ENCODE results near the gene CLCNKA. TPM values are rescaled to one million over a fixed set of nuclear protein-coding genes. Genes with fewer than 3 reads are reported as not detected.

CLCNKA gene
- total RNA-seq, 1 donor = not detected

GRCh38 chr1:16077406-16078245 lies 55.8 kb downstream of the CLCNKA start:
- no peak overlapping the region for H3K4me3 ChIP-seq (ENCODE audit: low read length)
- no peaks in the 10 kb centered on the region for H3K9me3 ChIP-seq (ENCODE audit: low read depth, low read length)
- peaks cover 4% of the 10 kb centered on the region for H3K4me1 ChIP-seq (ENCODE audit: insufficient read depth, low read length)
- H3K27me3 ChIP-seq (ENCODE audit: insufficient read depth, low read length) = peaks cover 13% of the 10 kb centered on the region

GRCh38 chr1:16078925-16079656 lies 57.3 kb downstream of the CLCNKA start:
- Histone ChIP-seq H3K4me3 (ENCODE audit: low read length) (no peak overlapping the region), H3K27me3 (ENCODE audit: insufficient read depth, low read length) (peaks cover 5% of the 10 kb centered on the region), H3K9me3 (ENCODE audit: low read depth, low read length) (no peaks in the 10 kb centered on the region), H3K4me1 (ENCODE audit: insufficient read depth, low read length) (peaks cover 4% of the 10 kb centered on the region)

DNA sequence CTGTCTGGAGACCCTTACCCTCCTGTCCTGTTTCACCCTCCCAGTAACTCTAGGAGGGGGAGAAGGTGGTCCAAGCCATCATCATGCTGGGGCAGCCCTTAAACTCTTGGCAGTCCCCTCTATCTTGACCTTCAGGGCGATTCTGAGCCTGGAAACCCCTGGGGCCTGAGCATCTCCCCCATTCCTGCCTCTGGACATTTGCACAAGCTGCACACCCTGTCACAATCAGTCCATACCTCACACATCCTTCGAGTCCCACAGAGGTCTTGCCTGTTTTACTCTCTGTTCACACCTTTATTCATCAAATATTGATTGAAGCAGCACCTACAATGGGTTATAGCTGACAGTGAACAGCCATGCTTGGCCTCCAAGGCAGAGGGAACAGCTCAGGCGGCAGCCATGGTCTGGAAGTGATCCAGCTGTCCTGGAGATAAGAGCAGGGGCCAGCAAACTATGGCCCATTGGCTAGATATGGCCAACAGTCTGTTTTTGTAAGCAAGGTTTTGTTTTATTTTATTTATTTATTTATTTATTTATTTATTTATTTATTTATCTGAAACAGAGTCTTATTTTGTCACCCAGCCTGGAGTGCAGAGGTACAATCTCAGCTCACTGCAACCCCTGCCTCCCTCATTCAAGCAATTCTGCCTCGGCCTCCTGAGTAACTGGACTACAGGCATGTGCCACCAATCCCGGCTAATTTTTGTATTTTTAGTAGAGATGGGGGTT lies 58.8 kb downstream of the CLCNKA start:
- Histone ChIP-seq H3K27me3 (ENCODE audit: insufficient read depth, low read length) (no peaks in the 10 kb centered on the region), H3K4me3 (ENCODE audit: low read length) (no peak overlapping the region), H3K4me1 (ENCODE audit: insufficient read depth, low read length) (peaks cover 4% of the 10 kb centered on the region), H3K9me3 (ENCODE audit: low read depth, low read length) (no peaks in the 10 kb centered on the region)

DNA sequence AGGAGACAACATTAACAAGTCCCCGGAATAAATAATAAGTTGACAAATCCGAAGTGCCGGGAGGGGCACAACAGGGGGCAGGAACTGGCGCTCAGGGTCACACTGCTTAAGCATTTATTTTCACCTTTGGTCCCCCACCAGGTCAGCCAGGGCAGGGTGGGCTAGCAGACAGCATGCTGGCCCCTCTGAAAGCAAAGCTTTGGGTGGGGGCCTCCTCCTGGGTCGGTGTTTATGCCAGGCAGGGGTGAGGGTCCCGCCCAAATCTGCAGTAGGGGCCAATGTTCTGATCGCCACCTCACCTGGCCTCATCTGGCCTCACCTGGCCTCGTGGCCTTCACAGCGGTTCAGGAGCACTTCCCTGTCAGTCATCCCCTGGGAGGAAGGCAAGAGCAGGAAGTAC lies 59.8 kb downstream of the CLCNKA start:
- Histone ChIP-seq H3K9me3 (ENCODE audit: low read depth, low read length) (no peaks in the 10 kb centered on the region), H3K4me1 (ENCODE audit: insufficient read depth, low read length) (peaks cover 4% of the 10 kb centered on the region), H3K4me3 (ENCODE audit: low read length) (no peak overlapping the region), H3K27me3 (ENCODE audit: insufficient read depth, low read length) (no peaks in the 10 kb centered on the region)

- Histone ChIP-seq H3K27me3 (ENCODE audit: insufficient read depth, low read length) (no peaks in the 10 kb centered on the region), H3K4me3 (ENCODE audit: low read length) (no peak overlapping the region), H3K4me1 (ENCODE audit: insufficient read depth, low read length) (peaks cover 4% of the 10 kb centered on the region), H3K9me3 (ENCODE audit: low read depth, low read length) (no peaks in the 10 kb centered on the region)
These were observed 60.6 kb downstream of the CLCNKA start for GRCh38 chr1:16082283-16083038.

DNA sequence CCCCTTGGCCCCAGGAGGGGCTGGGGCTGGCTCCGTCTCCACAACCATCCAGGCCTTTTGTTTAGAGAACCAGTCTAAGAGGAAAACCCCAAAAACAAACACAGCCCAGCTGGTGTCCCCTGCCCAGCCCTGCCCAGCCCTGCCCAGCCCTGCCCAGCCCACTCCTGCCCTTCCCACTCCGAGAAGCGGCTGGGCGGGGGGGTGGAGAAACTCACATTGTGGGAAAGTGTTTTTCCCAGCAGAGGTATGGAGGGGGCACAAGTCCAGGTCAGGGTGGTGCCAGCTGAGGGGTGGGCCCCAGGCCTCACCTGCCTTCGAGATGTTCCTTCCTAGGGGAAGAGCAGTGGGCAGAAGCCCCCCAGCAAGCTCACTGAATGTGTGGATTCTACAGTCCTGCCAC lies 61.6 kb downstream of the CLCNKA start:
- no peaks in the 10 kb centered on the region for H3K27me3 ChIP-seq (ENCODE audit: insufficient read depth, low read length)
- no peak overlapping the region for H3K4me3 ChIP-seq (ENCODE audit: low read length)
- H3K4me1 ChIP-seq (ENCODE audit: insufficient read depth, low read length) = peaks cover 4% of the 10 kb centered on the region
- H3K9me3 ChIP-seq (ENCODE audit: low read depth, low read length) = no peaks in the 10 kb centered on the region

Other genes starting within 250 kb of the CLCNKA start
- 1.2 TPM for gene UQCRHL, start 214.4 kb upstream of the CLCNKA start, total RNA-seq
- 94.9 TPM for gene SPEN, start 174.3 kb upstream of the CLCNKA start, total RNA-seq
- 40.0 TPM for gene ZBTB17, start 45.9 kb upstream of the CLCNKA start, total RNA-seq
- gene SRARP, start 17.8 kb upstream of the CLCNKA start, total RNA-seq = not detected
- not detected for gene HSPB7, start 4.0 kb upstream of the CLCNKA start, total RNA-seq
- not detected for gene CLCNKB, start 21.7 kb downstream of the CLCNKA start, total RNA-seq
- not detected for gene FAM131C, start 51.6 kb downstream of the CLCNKA start, total RNA-seq
- 0.63 TPM for gene EPHA2, start 134.0 kb downstream of the CLCNKA start, total RNA-seq
- 1.9 TPM for gene ARHGEF19, start 190.6 kb downstream of the CLCNKA start, total RNA-seq
- gene CPLANE2, start 215.1 kb downstream of the CLCNKA start, total RNA-seq = 1.8 TPM

All from mononuclear cell (primary cell).